Uterus (tissue), 4 donors: ENCODE data around the gene UGP2. TPM values are rescaled to one million over a fixed set of nuclear protein-coding genes. Genes with fewer than 3 reads are reported as not detected.
"Not testable (repeated sequence)": the region's sequence is repeated elsewhere in the genome, so short reads cannot be mapped to it uniquely, and the experiment has no call there.

Experiments used
- DNase-seq, 2 donors: peaks; one replicate each; pipeline ENCODE4 v3.0.0-alpha.2; 2019 to 2020
- H3K27ac ChIP-seq, 2 donors: fragments of 200-600 bp; sonication (generic); 1 replicate in 1 of 2; 2 replicates in 1 of 2; pipeline ENCODE4 v1.5.1; 2016 to 2018
- H3K27me3 ChIP-seq, 2 donors: fragments of 200-600 bp; sonication (generic); one replicate each; pipeline ENCODE4 v1.5.1; 2018 to 2019; ENCODE audit warnings: control low read depth in 1 of 2
- H3K36me3 ChIP-seq, 2 donors: fragments of 200-600 bp; sonication (generic); one replicate each; pipeline ENCODE4 v1.5.1; 2019; ENCODE audit warnings: control low read depth in 1 of 2
- H3K4me1 ChIP-seq, 2 donors: fragments of 200-600 bp; sonication (generic); one replicate each; pipeline ENCODE4 v1.5.1; 2018 to 2019; ENCODE audit warnings: control low read depth in 1 of 2
- H3K4me3 ChIP-seq, 2 donors: fragments of 200-600 bp; sonication (generic); 1 replicate in 1 of 2; 2 replicates in 1 of 2; pipeline ENCODE4 v1.5.1; 2018 to 2019; ENCODE audit warnings: mild to moderate bottlenecking in 1 of 2
- H3K9me3 ChIP-seq, 2 donors: fragments of 200-600 bp; sonication (generic); one replicate each; pipeline ENCODE4 v1.5.1; 2019; ENCODE audit warnings: control low read depth in 1 of 2
- POLR2A ChIP-seq, 2 donors: fragments of 450-650 bp; IDR thresholded peaks; one replicate each; pipeline ENCODE4 v1.6.1; 2016; ENCODE audit warnings: antibody characterized with exemption in 2 of 2, mild to moderate bottlenecking in 1 of 2, moderate library complexity in 1 of 2
- intact Hi-C: fragments of 100-400 bp; cut with DNase I; formaldehyde crosslinking; loops from one replicate; pipeline ENCODE4 v1.15.1; 2023; ENCODE audit warnings: low total_unique reads
- total RNA-seq, 4 donors: library from RNA; depleted of rRNA in 3 of 4; stranded (reverse); fragments of >200 nt in 3 of 4; gene quantifications; one replicate each; pipeline versions ENCODE4 v1.1.0 to v1.2.4, GENCODE V29; 2014 to 2023
- TF ChIP-seq, protein P1 (sequence below), 4 experiments: fragments of 200-600 bp in 2 of 4; fragments of 450-650 bp in 2 of 4; sonication (generic) in 2 of 4; IDR thresholded peaks; one replicate each; pipeline ENCODE4 v1.5.1; 2016 to 2019; ENCODE audit warnings: antibody characterized with exemption in 4 of 4, mild to moderate bottlenecking in 2 of 4, moderate library complexity in 1 of 4
- donor health status: DM: yes; HTN: yes; CAD: no.

Gene UGP2
- total RNA-seq, 4 donors from 2014 or later = 90.7 to 181 (median 106) TPM

- no peaks in the 10 kb centered on the region for H3K27me3 ChIP-seq
- intact Hi-C loops = no loop called here
- H3K9me3 ChIP-seq = no peaks in the 10 kb centered on the region
- no peak overlapping the region for H3K4me3 ChIP-seq
- H3K4me1 ChIP-seq = no peaks in the 10 kb centered on the region
- H3K27ac ChIP-seq = no peak overlapping the region
- H3K36me3 ChIP-seq = no peaks in the 10 kb centered on the region
- TF ChIP-seq, protein P1, sequence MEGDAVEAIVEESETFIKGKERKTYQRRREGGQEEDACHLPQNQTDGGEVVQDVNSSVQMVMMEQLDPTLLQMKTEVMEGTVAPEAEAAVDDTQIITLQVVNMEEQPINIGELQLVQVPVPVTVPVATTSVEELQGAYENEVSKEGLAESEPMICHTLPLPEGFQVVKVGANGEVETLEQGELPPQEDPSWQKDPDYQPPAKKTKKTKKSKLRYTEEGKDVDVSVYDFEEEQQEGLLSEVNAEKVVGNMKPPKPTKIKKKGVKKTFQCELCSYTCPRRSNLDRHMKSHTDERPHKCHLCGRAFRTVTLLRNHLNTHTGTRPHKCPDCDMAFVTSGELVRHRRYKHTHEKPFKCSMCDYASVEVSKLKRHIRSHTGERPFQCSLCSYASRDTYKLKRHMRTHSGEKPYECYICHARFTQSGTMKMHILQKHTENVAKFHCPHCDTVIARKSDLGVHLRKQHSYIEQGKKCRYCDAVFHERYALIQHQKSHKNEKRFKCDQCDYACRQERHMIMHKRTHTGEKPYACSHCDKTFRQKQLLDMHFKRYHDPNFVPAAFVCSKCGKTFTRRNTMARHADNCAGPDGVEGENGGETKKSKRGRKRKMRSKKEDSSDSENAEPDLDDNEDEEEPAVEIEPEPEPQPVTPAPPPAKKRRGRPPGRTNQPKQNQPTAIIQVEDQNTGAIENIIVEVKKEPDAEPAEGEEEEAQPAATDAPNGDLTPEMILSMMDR (IDR thresholded peaks at IDR 0.05) = no peak
- no peak for TF ChIP-seq POLR2A (IDR thresholded peaks at IDR 0.05)
- no peak for DNase-seq
Measured at GRCh38 chr2:63805412-63805811, 36.3 kb upstream of the UGP2 start.

GRCh38 chr2:63808036-63808435, 33.7 kb upstream of the UGP2 start:
- H3K27ac ChIP-seq, intact Hi-C loops, H3K36me3 ChIP-seq: not testable (repeated sequence)

DNA sequence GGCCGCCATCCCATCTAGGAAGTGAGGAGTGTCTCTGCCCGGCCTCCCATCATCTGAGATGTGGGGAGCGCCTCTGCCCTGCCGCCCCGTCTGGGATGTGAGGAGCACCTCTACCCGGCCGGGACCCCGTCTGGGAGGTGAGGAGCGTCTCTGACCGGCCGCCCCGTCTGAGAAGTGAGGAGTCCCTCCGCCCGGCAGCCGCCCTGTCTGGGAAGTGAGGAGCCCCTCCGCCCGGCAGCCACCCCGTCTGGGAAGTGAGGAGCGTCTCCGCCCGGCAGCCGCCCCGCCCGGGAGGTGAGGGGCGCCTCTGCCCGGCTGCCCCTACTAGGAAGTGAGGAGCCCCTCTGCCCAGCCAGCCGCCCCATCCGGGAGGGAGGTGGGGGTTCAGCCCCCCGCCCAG, 32.8 kb upstream of the UGP2 start:
- H3K4me3 ChIP-seq, H3K36me3 ChIP-seq, H3K27ac ChIP-seq, H3K4me1 ChIP-seq, H3K27me3 ChIP-seq, intact Hi-C loops, H3K9me3 ChIP-seq, DNase-seq: not testable (repeated sequence)

More at GRCh38 chr2:63808036-63808435, 33.7 kb upstream of the UGP2 start:
- DNase-seq, H3K27me3 ChIP-seq, H3K4me3 ChIP-seq, H3K9me3 ChIP-seq, H3K4me1 ChIP-seq: not testable (repeated sequence)

GRCh38 chr2:63811063-63811462, 30.6 kb upstream of the UGP2 start:
- DNase-seq = no peak
- Histone ChIP-seq H3K27me3 (no peaks in the 10 kb centered on the region), H3K4me1 (no peaks in the 10 kb centered on the region), H3K9me3 (no peaks in the 10 kb centered on the region), H3K36me3 (no peaks in the 10 kb centered on the region), H3K4me3 (no peak overlapping the region), H3K27ac (no peak overlapping the region)
- intact Hi-C loops = no loop called here
- TF ChIP-seq, protein P1 (IDR thresholded peaks at IDR 0.05) = no peak
- TF ChIP-seq POLR2A (IDR thresholded peaks at IDR 0.05) = no peak

DNA sequence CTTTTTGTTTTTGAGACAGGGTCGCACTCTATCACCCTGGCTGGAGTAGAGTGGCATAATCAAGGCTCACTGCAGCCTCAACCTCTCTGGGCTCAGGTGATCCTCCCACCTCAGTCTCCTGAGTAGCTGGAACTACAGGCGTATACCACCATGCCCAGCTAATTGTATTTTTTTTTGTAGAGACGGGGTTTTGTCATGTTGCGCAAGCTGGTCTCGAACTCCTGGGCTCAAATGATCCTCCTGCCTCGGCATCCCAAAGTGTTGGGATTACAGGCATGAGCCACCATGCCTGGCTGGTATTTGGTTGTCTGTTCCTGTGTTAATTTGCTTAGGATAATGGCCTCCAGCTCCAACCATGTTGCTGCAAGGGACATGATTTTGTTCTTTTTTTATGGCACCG, 29.8 kb upstream of the UGP2 start:
- H3K4me1 ChIP-seq, H3K9me3 ChIP-seq, intact Hi-C loops, H3K36me3 ChIP-seq, H3K27ac ChIP-seq, H3K4me3 ChIP-seq, H3K27me3 ChIP-seq, DNase-seq: not testable (repeated sequence)

GRCh38 chr2:63814114-63814513, 27.6 kb upstream of the UGP2 start:
- no peak overlapping the region for H3K27ac ChIP-seq
- H3K9me3 ChIP-seq = no peaks in the 10 kb centered on the region
- H3K4me1 ChIP-seq = no peaks in the 10 kb centered on the region
- no peaks in the 10 kb centered on the region for H3K36me3 ChIP-seq
- H3K4me3 ChIP-seq = no peak overlapping the region
- TF ChIP-seq POLR2A (IDR thresholded peaks at IDR 0.05) = no peak
- TF ChIP-seq, protein P1 (IDR thresholded peaks at IDR 0.05) = no peak
- intact Hi-C loops = no loop called here
- no peak for DNase-seq
- H3K27me3 ChIP-seq = no peaks in the 10 kb centered on the region

DNA sequence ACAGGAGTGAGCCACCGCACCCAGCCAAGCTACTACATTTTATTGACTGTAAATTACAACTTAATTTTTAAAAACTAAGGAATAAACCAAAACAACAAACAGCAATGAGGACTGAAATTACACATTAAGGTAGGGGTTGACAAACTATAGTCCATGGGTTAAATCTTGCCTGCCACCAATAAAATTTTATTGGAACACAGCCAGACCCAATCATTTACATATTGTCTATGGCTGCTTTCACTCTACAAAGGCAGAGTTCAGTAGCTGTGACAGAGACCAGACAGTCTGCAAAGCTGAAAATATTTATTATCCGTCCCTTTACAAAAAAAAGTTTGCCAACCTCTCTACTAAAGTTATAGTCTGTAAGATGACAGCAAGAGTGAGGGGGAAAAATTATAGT, 24.3 kb upstream of the UGP2 start:
- Histone ChIP-seq H3K27me3 (no peaks in the 10 kb centered on the region), H3K36me3 (no peaks in the 10 kb centered on the region), H3K27ac (no peak overlapping the region), H3K4me3 (no peak overlapping the region), H3K9me3 (no peaks in the 10 kb centered on the region), H3K4me1 (peaks cover 0 to 8% of the 10 kb centered on the region in 2 donors)
- intact Hi-C loops = no loop called here
- TF ChIP-seq, protein P1 (IDR thresholded peaks at IDR 0.05) = no peak
- TF ChIP-seq POLR2A (IDR thresholded peaks at IDR 0.05) = no peak
- no peak for DNase-seq
